Measurements from ENCODE around the gene RAB22A. TPM values are rescaled to one million over a fixed set of nuclear protein-coding genes. Genes with fewer than 3 reads are reported as not detected.

Gene RAB22A
- total RNA-seq, 1 donor from 2014 or later = 17.6 TPM

DNA sequence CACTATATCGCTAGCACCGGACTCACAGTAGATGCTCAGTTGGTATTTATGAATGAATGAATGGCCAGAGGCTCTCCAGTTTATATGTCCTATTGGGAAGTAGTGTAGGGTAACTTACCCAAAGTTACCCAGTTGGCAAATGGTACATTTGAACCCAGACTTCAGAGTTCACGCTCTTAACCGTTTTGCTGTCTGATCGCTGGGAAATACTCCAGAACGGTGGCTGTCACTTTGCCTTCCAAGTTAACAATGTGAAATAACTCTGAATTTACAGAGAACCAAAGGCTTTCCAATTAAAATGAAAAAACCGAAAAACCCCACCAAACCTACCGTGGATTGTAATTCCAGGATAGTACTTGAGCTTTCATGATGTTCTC lies 81.1 kb downstream of the RAB22A start:
- H3K27me3 ChIP-seq (ENCODE audit: control insufficient read depth, insufficient read depth, low read length) = no peaks in the 10 kb centered on the region
- DNase-seq (ENCODE audit: low read depth) = no peak
- no peaks in the 10 kb centered on the region for H3K36me3 ChIP-seq (ENCODE audit: control insufficient read depth, insufficient read depth, low read length)
- H3K4me3 ChIP-seq (ENCODE audit: low read depth, low read length) = no peak overlapping the region
- no peak for FAIRE-seq
- TF ChIP-seq, protein P1, sequence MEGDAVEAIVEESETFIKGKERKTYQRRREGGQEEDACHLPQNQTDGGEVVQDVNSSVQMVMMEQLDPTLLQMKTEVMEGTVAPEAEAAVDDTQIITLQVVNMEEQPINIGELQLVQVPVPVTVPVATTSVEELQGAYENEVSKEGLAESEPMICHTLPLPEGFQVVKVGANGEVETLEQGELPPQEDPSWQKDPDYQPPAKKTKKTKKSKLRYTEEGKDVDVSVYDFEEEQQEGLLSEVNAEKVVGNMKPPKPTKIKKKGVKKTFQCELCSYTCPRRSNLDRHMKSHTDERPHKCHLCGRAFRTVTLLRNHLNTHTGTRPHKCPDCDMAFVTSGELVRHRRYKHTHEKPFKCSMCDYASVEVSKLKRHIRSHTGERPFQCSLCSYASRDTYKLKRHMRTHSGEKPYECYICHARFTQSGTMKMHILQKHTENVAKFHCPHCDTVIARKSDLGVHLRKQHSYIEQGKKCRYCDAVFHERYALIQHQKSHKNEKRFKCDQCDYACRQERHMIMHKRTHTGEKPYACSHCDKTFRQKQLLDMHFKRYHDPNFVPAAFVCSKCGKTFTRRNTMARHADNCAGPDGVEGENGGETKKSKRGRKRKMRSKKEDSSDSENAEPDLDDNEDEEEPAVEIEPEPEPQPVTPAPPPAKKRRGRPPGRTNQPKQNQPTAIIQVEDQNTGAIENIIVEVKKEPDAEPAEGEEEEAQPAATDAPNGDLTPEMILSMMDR (IDR thresholded peaks at IDR 0.05; ENCODE audit: insufficient read depth, low read length, severe bottlenecking) = no peak

DNA sequence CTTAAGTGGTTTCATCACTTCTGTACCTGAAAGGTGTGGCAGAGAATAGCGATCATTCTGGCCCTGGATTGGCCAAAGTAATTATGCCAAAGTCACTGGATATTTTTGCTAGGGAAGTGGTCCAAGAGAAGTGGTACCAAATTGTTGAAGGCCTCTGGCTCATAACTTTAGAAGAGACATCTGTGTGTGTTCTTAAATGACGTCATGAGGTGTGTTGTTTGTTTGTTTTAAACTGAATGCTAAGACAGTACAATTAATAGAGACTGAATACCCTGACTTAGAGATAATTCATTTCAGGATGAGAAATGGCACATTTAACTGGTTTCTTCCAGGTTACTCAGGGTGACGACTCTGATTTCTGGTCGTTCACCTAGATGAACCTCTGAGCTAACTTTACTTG lies 82.8 kb downstream of the RAB22A start:
- DNase-seq (ENCODE audit: low read depth) = no peak
- no peak for FAIRE-seq
- TF ChIP-seq, protein P1 (IDR thresholded peaks at IDR 0.05; ENCODE audit: insufficient read depth, low read length, severe bottlenecking) = no peak
- H3K4me3 ChIP-seq (ENCODE audit: low read depth, low read length) = no peak overlapping the region
- no peaks in the 10 kb centered on the region for H3K36me3 ChIP-seq (ENCODE audit: control insufficient read depth, insufficient read depth, low read length)
- H3K27me3 ChIP-seq (ENCODE audit: control insufficient read depth, insufficient read depth, low read length) = no peaks in the 10 kb centered on the region

DNA sequence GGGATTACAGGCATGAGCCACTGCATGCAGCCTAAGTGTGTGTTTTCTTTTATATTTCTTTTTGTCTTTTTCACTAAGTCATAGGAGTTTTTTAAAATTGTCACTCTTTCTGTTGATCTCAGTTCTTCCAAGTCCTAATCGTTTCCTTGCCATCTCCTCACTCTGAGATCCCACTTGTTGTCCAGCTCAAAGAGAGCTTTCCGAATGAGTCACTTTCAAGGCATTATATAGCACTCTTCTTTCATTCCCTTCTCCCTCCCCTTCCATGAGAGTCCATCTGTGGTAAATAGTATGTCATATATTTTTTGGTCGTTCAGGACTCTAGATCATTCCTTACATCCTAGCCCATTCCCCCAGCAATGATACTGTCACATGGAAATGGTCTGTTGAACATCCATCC lies 83.8 kb downstream of the RAB22A start:
- FAIRE-seq = no peak
- DNase-seq (ENCODE audit: low read depth) = no peak
- Histone ChIP-seq H3K36me3 (ENCODE audit: control insufficient read depth, insufficient read depth, low read length) (no peaks in the 10 kb centered on the region), H3K4me3 (ENCODE audit: low read depth, low read length) (no peak overlapping the region), H3K27me3 (ENCODE audit: control insufficient read depth, insufficient read depth, low read length) (no peaks in the 10 kb centered on the region)
- TF ChIP-seq, protein P1 (IDR thresholded peaks at IDR 0.05; ENCODE audit: insufficient read depth, low read length, severe bottlenecking) = no peak

DNA sequence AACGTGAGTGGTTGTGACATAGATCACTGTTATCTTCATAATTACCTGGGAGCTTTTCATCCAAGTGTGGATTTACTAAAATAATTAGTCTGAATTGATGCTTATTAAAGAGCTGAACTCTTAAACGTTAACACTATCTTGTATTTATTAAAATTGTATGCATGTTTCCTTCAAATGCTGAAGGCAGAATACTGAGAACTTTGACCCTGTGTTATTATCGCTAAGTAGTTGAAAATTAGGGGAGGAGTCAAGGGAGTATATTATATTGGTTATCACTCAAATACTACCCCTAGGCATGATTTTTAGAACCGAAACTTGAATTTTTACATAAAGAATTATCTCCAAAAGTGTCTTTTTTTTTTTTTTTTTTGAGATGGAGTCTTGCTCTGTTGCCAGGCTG lies 85.3 kb downstream of the RAB22A start:
- no peak overlapping the region for H3K4me3 ChIP-seq (ENCODE audit: low read depth, low read length)
- FAIRE-seq (no peak), DNase-seq (ENCODE audit: low read depth) (no peak)
- H3K27me3 ChIP-seq (ENCODE audit: control insufficient read depth, insufficient read depth, low read length) = no peaks in the 10 kb centered on the region
- TF ChIP-seq, protein P1 (IDR thresholded peaks at IDR 0.05; ENCODE audit: insufficient read depth, low read length, severe bottlenecking) = no peak
- H3K36me3 ChIP-seq (ENCODE audit: control insufficient read depth, insufficient read depth, low read length) = no peaks in the 10 kb centered on the region

DNA sequence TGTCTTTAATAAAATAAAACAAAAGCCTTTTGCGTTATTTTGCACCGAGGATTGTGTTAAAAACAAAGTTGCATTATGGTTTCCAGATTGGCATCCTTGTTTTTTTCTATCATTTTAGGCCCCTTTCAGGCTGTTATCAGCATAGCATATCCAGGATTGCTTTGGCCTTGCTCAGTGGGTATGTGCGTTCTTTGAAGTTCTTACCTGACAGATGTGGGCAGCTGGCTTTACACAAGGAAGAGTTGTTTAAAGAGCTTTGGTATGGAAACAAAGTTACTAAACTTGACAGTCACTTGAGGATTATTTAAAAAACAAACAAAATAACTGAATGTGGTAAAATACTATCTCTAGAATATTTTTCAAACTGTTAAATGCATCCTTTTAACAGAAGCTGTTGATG lies 86.1 kb downstream of the RAB22A start:
- H3K4me3 ChIP-seq (ENCODE audit: low read depth, low read length) = no peak overlapping the region
- H3K27me3 ChIP-seq (ENCODE audit: control insufficient read depth, insufficient read depth, low read length) = no peaks in the 10 kb centered on the region
- FAIRE-seq (no peak), DNase-seq (ENCODE audit: low read depth) (no peak)
- H3K36me3 ChIP-seq (ENCODE audit: control insufficient read depth, insufficient read depth, low read length) = no peaks in the 10 kb centered on the region
- TF ChIP-seq, protein P1 (IDR thresholded peaks at IDR 0.05; ENCODE audit: insufficient read depth, low read length, severe bottlenecking) = no peak

DNA sequence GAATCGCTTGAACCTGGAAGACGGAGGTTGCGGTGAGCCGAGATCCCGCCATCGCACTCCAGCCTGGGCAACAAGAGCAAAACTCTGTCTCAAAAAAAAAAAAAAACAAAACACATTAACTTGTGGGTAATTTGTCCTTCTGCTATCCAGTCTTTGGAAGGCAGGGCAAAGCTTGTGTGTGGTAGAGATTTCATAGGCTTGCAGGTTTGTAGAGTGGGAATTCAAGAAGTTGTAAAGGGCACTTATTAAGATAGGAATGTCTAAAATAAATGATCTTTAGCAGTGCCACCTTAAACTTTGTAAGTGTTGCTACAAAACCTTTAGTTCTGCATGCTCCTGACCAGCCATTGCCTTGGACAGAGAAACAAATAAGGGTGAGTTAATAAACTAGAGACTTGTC lies 87.9 kb downstream of the RAB22A start:
- H3K4me3 ChIP-seq (ENCODE audit: low read depth, low read length) = no peak overlapping the region
- no peaks in the 10 kb centered on the region for H3K36me3 ChIP-seq (ENCODE audit: control insufficient read depth, insufficient read depth, low read length)
- no peak for FAIRE-seq
- H3K27me3 ChIP-seq (ENCODE audit: control insufficient read depth, insufficient read depth, low read length) = no peaks in the 10 kb centered on the region
- DNase-seq (ENCODE audit: low read depth) = no peak
- TF ChIP-seq, protein P1 (IDR thresholded peaks at IDR 0.05; ENCODE audit: insufficient read depth, low read length, severe bottlenecking) = no peak

Data from bronchial epithelial cell (primary cell).